T-helper 1 cell treated with Interleukin-12 subunit alpha and Interleukin-12 subunit beta and Interleukin-4 antibody, amounts not matched to agents 30 ng/mL and 1 ng/mL, for 36 hours (primary cell): ENCODE measurements around the gene MEG3. TPM values are rescaled to one million over a fixed set of nuclear protein-coding genes. Genes with fewer than 3 reads are reported as not detected.
"Not testable (repeated sequence)": the region's sequence is repeated elsewhere in the genome, so short reads cannot be mapped to it uniquely, and the experiment has no call there.

Source experiments
- intact Hi-C: fragments of 100-400 bp; cut with micrococcal nuclease; formaldehyde crosslinking; loops from one replicate; pipeline ENCODE4 v1.15.1; 2024
- total RNA-seq: library from RNA; stranded (reverse); gene quantifications from 2 replicates; pipeline ENCODE4 v1.2.3, GENCODE V29; 2022

Gene MEG3
- total RNA-seq, 1 donor from 2014 or later = not detected

GRCh38 chr14:100815478-100816285, 10.2 kb upstream of the MEG3 start:
- intact Hi-C loops = no loop called here

GRCh38 chr14:100816286-100816949, 9.5 kb upstream of the MEG3 start:
- intact Hi-C loops = no loop called here

- intact Hi-C loops = no loop called here
Observed at GRCh38 chr14:100816950-100817901, 8.7 kb upstream of the MEG3 start.

GRCh38 chr14:100818221-100818699, 7.7 kb upstream of the MEG3 start:
- intact Hi-C loops = no loop called here

- intact Hi-C loops = not testable (repeated sequence)
Observed at GRCh38 chr14:100818923-100819322, 7.0 kb upstream of the MEG3 start.

GRCh38 chr14:100819453-100819828, 6.5 kb upstream of the MEG3 start:
- intact Hi-C loops = no loop called here

- intact Hi-C loops = no loop called here
Observed at GRCh38 chr14:100819829-100820475, 6.0 kb upstream of the MEG3 start.

- intact Hi-C loops = no loop called here
Observed at GRCh38 chr14:100820957-100821356, 5.0 kb upstream of the MEG3 start.

GRCh38 chr14:100822013-100822412, 3.9 kb upstream of the MEG3 start:
- intact Hi-C loops = no loop called here

- intact Hi-C loops = no loop called here
Observed at GRCh38 chr14:100822532-100823296, 3.2 kb upstream of the MEG3 start.

GRCh38 chr14:100823413-100824080, 2.4 kb upstream of the MEG3 start:
- intact Hi-C loops = no loop called here

GRCh38 chr14:100824091-100824551, 1.8 kb upstream of the MEG3 start:
- intact Hi-C loops = no loop called here

- intact Hi-C loops = no loop called here
Observed at GRCh38 chr14:100824901-100825712, 811 bp upstream of the MEG3 start.

- intact Hi-C loops = no loop called here
Observed at GRCh38 chr14:100826391-100827100, 628 bp downstream of the MEG3 start.

- intact Hi-C loops = no loop called here
Observed at GRCh38 chr14:100827101-100828021, 1.4 kb downstream of the MEG3 start.

- intact Hi-C loops = no loop called here
Observed at GRCh38 chr14:100828031-100828769, 2.3 kb downstream of the MEG3 start.
